ENCODE results near the gene RPS15A. TPM values are rescaled to one million over a fixed set of nuclear protein-coding genes. Genes with fewer than 3 reads are reported as not detected.
"Not testable (repeated sequence)": the region's sequence is repeated elsewhere in the genome, so short reads cannot be mapped to it uniquely, and the experiment has no call there.

The RPS15A gene
- total RNA-seq, 1 donor from 2014 or later = 510 TPM

- intact Hi-C loops (cut with DNase I) = loop anchor here (1.0 to 10.0 kb wide), 3 partner anchors 10 to 264 kb away; partner anchors contain the start of genes COQ7 and RPS15A
- no peak for DNase-seq (ENCODE audit: low spot score)
Observed at GRCh38 chr16:18800775-18801144, 10.6 kb upstream of the RPS15A start.

- intact Hi-C loops (cut with DNase I) = loop anchor here (5.0 to 10.0 kb wide), 2 partner anchors 172 to 265 kb away; partner anchors contain the start of gene COQ7
- no peak for DNase-seq (ENCODE audit: low spot score)
Observed at GRCh38 chr16:18800293-18800692, 10.2 kb upstream of the RPS15A start.

- intact Hi-C loops (cut with DNase I) = no loop called here
- DNase-seq (ENCODE audit: low spot score) = no peak
Observed at GRCh38 chr16:18799500-18799899, 9.4 kb upstream of the RPS15A start.

GRCh38 chr16:18797746-18798145, 7.6 kb upstream of the RPS15A start:
- no peak for DNase-seq (ENCODE audit: low spot score)
- intact Hi-C loops (cut with DNase I) = no loop called here

GRCh38 chr16:18796377-18796776, 6.2 kb upstream of the RPS15A start:
- intact Hi-C loops (cut with DNase I) = no loop called here
- no peak for DNase-seq (ENCODE audit: low spot score)

- DNase-seq (ENCODE audit: low spot score) = no peak
- intact Hi-C loops (cut with DNase I) = loop anchor here (5.0 kb wide), 1 partner anchor 724 kb away; no protein-coding TSS in a partner anchor
Observed at GRCh38 chr16:18792836-18793433, 2.8 kb upstream of the RPS15A start.

GRCh38 chr16:18789515-18789849, 652 bp downstream of the RPS15A start:
- intact Hi-C loops (cut with DNase I) = no loop called here
- no peak for DNase-seq (ENCODE audit: low spot score)

- no peak for DNase-seq (ENCODE audit: low spot score)
- intact Hi-C loops (cut with DNase I) = no loop called here
Observed at GRCh38 chr16:18788828-18789514, 1.2 kb downstream of the RPS15A start.

- intact Hi-C loops (cut with DNase I) = no loop called here
- no peak for DNase-seq (ENCODE audit: low spot score)
Observed at GRCh38 chr16:18784917-18785623, 5.1 kb downstream of the RPS15A start.

- intact Hi-C loops (cut with DNase I) = no loop called here
- no peak for DNase-seq (ENCODE audit: low spot score)
Observed at GRCh38 chr16:18783430-18784341, 6.4 kb downstream of the RPS15A start.

GRCh38 chr16:18782697-18783429, 7.3 kb downstream of the RPS15A start:
- DNase-seq (ENCODE audit: low spot score) = no peak
- intact Hi-C loops (cut with DNase I) = no loop called here

- intact Hi-C loops (cut with DNase I) = not testable (repeated sequence)
Observed at GRCh38 chr16:18781232-18781631, 8.9 kb downstream of the RPS15A start.

GRCh38 chr16:18780460-18781026, 9.6 kb downstream of the RPS15A start:
- intact Hi-C loops (cut with DNase I); DNase-seq (ENCODE audit: low spot score): not testable (repeated sequence)

More at GRCh38 chr16:18781232-18781631, 8.9 kb downstream of the RPS15A start:
- not testable (repeated sequence) for DNase-seq (ENCODE audit: low spot score)

GRCh38 chr16:18777664-18778063, 12.5 kb downstream of the RPS15A start:
- DNase-seq (ENCODE audit: low spot score); intact Hi-C loops (cut with DNase I): not testable (repeated sequence)

- intact Hi-C loops (cut with DNase I) = not testable (repeated sequence)
Observed at GRCh38 chr16:18776334-18776733, 13.8 kb downstream of the RPS15A start.

GRCh38 chr16:18774651-18775050, 15.5 kb downstream of the RPS15A start:
- not testable (repeated sequence) for DNase-seq (ENCODE audit: low spot score)

More at GRCh38 chr16:18776334-18776733, 13.8 kb downstream of the RPS15A start:
- not testable (repeated sequence) for DNase-seq (ENCODE audit: low spot score)

GRCh38 chr16:18772171-18772570, 18.0 kb downstream of the RPS15A start:
- DNase-seq (ENCODE audit: low spot score); intact Hi-C loops (cut with DNase I): not testable (repeated sequence)

More at GRCh38 chr16:18774651-18775050, 15.5 kb downstream of the RPS15A start:
- intact Hi-C loops (cut with DNase I) = not testable (repeated sequence)

- DNase-seq (ENCODE audit: low spot score); intact Hi-C loops (cut with DNase I): not testable (repeated sequence)
Observed at GRCh38 chr16:18770336-18770962, 19.7 kb downstream of the RPS15A start.
